Endothelial cell (in vitro differentiated cells): ENCODE results near the gene SFXN3. TPM values are rescaled to one million over a fixed set of nuclear protein-coding genes. Genes with fewer than 3 reads are reported as not detected.

ENCODE experiments used
- DNase-seq: peaks from one replicate; pipeline ENCODE4 v3.0.0; 2021; ENCODE audit warnings: low spot score
- H3K27ac Mint-ChIP-seq: one replicate; pipeline ENCODE4 v1.8.0; 2021; ENCODE audit warnings: mixed read lengths, inconsistent platforms; ENCODE audit not compliant: unreplicated experiment
- H3K27me3 Mint-ChIP-seq: one replicate; pipeline ENCODE4 v1.8.0; 2021; ENCODE audit warnings: mild to moderate bottlenecking, moderate library complexity, mixed read lengths, inconsistent platforms; ENCODE audit not compliant: unreplicated experiment
- H3K36me3 Mint-ChIP-seq: one replicate; pipeline ENCODE4 v1.8.0; 2021; ENCODE audit warnings: mild to moderate bottlenecking, low read depth, mixed read lengths, inconsistent platforms; ENCODE audit not compliant: unreplicated experiment
- H3K4me1 Mint-ChIP-seq: one replicate; pipeline ENCODE4 v1.8.0; 2021; ENCODE audit warnings: mild to moderate bottlenecking, mixed read lengths, inconsistent platforms; ENCODE audit not compliant: unreplicated experiment
- H3K4me3 Mint-ChIP-seq: one replicate; pipeline ENCODE4 v1.8.0; 2021; ENCODE audit warnings: mild to moderate bottlenecking, mixed read lengths, inconsistent platforms; ENCODE audit not compliant: unreplicated experiment
- H3K9me3 Mint-ChIP-seq: one replicate; pipeline ENCODE4 v1.8.0; 2021; ENCODE audit warnings: mixed read lengths, inconsistent platforms; ENCODE audit not compliant: unreplicated experiment
- total RNA-seq: library from RNA; stranded (reverse); fragmentation: NEBNext Ultra II Directional; extraction: Animal tissue kit (Norgen Biotek cat#: 25700); gene quantifications from one replicate; pipeline ENCODE4 v1.2.1, GENCODE V29; 2021; ENCODE audit not compliant: unreplicated experiment
- TF ChIP-seq, protein P1 (sequence below): fragments of 200-600 bp; sonication (generic); IDR thresholded peaks from one replicate; pipeline ENCODE4 v1.5.0; 2021; ENCODE audit warnings: antibody characterized with exemption; ENCODE audit not compliant: unreplicated experiment

The SFXN3 gene
- total RNA-seq, 1 donor from 2014 or later, result 27.1 TPM

DNA sequence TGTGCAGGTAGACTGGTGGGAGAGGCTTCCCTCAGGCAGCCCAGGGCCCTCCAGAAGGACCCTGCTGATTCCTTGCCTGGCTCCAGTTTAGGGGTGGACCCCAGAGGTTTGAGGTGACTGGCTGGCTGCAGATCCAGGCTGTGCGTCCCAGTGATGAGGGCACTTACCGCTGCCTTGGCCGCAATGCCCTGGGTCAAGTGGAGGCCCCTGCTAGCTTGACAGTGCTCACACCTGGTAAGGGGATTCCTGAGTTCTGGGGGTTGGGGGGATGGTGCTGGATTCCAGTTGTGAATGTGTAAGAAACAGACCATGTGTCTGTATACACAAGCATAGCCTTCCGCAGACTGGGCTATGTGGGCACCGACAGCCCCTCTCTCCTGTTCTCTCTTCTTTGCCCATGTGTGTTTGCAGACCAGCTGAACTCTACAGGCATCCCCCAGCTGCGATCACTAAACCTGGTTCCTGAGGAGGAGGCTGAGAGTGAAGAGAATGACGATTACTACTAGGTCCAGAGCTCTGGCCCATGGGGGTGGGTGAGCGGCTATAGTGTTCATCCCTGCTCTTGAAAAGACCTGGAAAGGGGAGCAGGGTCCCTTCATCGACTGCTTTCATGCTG lies 33.5 kb downstream of the SFXN3 start:
- Mint-ChIP-seq H3K4me1 (peaks cover 49% of the 10 kb centered on the region), H3K4me3 (peak overlapping the region; percentile 73), H3K9me3 (no peaks in the 10 kb centered on the region), H3K27me3 (peaks cover 3% of the 10 kb centered on the region), H3K27ac (no peak overlapping the region), H3K36me3 (no peaks in the 10 kb centered on the region)
- no peak for DNase-seq
- TF ChIP-seq, protein P1, sequence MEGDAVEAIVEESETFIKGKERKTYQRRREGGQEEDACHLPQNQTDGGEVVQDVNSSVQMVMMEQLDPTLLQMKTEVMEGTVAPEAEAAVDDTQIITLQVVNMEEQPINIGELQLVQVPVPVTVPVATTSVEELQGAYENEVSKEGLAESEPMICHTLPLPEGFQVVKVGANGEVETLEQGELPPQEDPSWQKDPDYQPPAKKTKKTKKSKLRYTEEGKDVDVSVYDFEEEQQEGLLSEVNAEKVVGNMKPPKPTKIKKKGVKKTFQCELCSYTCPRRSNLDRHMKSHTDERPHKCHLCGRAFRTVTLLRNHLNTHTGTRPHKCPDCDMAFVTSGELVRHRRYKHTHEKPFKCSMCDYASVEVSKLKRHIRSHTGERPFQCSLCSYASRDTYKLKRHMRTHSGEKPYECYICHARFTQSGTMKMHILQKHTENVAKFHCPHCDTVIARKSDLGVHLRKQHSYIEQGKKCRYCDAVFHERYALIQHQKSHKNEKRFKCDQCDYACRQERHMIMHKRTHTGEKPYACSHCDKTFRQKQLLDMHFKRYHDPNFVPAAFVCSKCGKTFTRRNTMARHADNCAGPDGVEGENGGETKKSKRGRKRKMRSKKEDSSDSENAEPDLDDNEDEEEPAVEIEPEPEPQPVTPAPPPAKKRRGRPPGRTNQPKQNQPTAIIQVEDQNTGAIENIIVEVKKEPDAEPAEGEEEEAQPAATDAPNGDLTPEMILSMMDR, result no peak

DNA sequence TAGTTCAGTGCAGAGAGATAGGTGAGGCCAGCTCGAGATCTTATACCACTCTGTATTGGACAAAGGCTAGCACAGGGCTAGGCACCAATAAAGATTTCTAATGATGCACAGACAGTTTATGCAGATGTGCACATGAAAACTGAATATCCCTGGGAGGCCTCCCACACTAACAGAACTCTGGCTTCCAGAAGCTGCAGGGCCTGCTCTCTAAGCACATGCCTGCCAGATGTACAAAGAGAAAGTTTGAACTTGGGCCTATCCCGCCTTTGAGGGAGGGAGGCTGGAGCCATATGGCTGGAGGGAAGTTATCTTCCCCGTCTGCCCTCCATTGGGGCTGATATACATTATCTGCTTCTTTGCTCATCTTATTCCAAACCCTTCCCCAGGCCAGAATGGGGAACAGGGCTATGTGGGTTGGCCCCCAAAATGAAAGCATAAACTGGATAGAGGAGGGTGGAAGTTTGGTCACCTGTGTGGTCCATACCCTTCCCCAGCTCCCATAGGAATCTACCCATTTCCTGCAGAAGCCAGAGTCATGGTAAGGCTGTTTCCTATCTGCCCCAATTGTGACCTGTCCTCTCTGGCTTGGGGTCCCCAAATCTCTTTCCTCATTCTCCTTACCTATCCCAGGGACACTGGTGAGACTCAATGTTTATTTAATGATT lies 34.6 kb downstream of the SFXN3 start:
- Mint-ChIP-seq H3K4me3 (no peak overlapping the region), H3K4me1 (peaks cover 41% of the 10 kb centered on the region), H3K9me3 (no peaks in the 10 kb centered on the region), H3K36me3 (no peaks in the 10 kb centered on the region), H3K27me3 (peaks cover 4% of the 10 kb centered on the region), H3K27ac (no peak overlapping the region)
- TF ChIP-seq, protein P1, result no peak
- DNase-seq, result no peak

DNA sequence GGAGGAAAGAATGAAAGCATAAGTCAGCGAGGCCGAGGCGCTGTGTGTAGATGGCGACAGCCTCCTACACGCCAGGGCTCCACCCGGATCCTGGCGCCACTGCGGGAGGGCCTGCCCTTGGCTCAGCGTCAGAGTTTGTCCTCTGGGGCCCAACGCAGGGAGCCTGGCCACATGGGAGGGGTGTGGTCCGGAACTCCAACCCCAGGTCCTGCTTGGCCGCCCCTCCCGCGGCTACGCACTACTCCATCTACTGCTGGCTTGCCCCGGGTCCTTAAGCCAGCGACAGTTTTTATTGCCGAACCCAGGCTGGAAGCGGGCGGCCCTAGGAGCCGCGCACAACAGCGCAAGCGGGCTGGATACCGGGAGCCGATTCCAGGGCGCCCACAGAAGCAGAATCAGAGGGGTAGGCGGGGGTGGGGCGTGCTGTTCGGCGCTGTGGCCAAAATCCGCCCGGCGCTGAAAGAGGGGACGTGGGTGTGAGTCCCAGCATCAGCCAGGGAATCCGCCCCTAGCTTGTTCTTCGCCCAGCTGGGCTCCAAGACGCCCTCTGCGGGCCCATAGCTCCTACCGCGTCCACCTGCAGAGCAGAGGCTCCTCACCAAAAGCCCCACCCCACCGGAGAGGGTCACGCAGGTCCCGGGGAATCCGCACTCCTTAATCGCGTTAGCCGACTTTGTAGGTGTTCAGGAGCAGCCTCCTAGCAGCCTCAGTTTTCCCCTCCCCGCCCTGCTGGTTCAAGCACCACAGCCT lies 35.3 kb downstream of the SFXN3 start:
- Mint-ChIP-seq H3K9me3 (no peaks in the 10 kb centered on the region), H3K4me3 (peak overlapping the region; percentile 79), H3K4me1 (peaks cover 40% of the 10 kb centered on the region), H3K36me3 (no peaks in the 10 kb centered on the region), H3K27me3 (peaks cover 4% of the 10 kb centered on the region), H3K27ac (no peak overlapping the region)
- TF ChIP-seq, protein P1, result no peak
- peak; percentile 62 for DNase-seq

DNA sequence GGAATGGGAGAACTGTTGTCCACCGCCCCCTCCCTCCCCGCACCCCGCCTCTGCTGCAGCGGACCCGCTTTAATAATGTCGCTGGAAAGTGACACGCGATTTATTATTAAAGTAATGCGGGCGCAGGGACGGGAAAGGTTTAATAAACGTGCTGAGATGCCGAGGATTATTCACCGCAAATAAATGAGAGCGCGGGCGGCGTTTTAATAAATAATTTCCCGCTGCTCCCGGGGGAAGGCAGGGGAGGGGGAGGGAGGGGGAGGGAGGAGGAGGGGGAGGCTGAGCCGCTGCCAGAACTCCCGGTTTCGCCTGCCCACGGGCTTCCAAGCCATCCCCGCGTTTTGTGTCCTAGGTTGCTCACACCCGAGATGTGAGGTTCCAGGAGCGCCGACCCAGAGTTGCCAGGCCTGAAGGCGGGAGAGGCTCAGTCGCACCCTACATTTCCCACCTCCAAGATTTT lies 35.9 kb downstream of the SFXN3 start:
- no peaks in the 10 kb centered on the region for H3K36me3 Mint-ChIP-seq
- H3K9me3 Mint-ChIP-seq, result no peaks in the 10 kb centered on the region
- no peak for DNase-seq
- peaks cover 4% of the 10 kb centered on the region for H3K27me3 Mint-ChIP-seq
- TF ChIP-seq, protein P1, result no peak
- H3K27ac Mint-ChIP-seq, result no peak overlapping the region
- peak overlapping the region; percentile 91 for H3K4me3 Mint-ChIP-seq
- peaks cover 36% of the 10 kb centered on the region for H3K4me1 Mint-ChIP-seq
